Panc1 (cell line): ENCODE results near the gene LARP1. TPM values are rescaled to one million over a fixed set of nuclear protein-coding genes. Genes with fewer than 3 reads are reported as not detected.

Experiments
- ATAC-seq: fragments of 200-7000 bp; cut with Tn5 transposase; 2 replicates; pipeline ENCODE4 v1.9.1; 2020; ENCODE audit warnings: mild to moderate bottlenecking, moderate library complexity
- BruUV-seq: library from RNA; stranded (reverse); fragments of 400-500 nt; replicated peaks from 2 replicates; lab custom pipeline; 2021; lab: Mats Ljungman, UMichigan
- CTCF ChIA-PET: fragments of 300-600 bp; sonication (Branson Sonifier 250); formaldehyde crosslinking; loops from one replicate; lab custom pipeline; 2022; ENCODE audit warnings: antibody characterized with exemption; lab: Charles Lee
- POLR2A ChIA-PET: fragments of 300-600 bp; sonication (Branson Sonifier 250); formaldehyde crosslinking; loops from one replicate; lab custom pipeline; 2022; ENCODE audit warnings: antibody characterized with exemption; lab: Charles Lee
- DNase-seq: peaks from one replicate; pipeline ENCODE4 v3.0.0-alpha.2; 2010; ENCODE audit warnings: low read depth, low spot score
- H3K27ac ChIP-seq: 2 replicates; pipeline ENCODE4 v1.5.1; 2011; ENCODE audit warnings: mild to moderate bottlenecking, low read length, inconsistent platforms
- H3K27me3 ChIP-seq: fragments of 200-500 bp; sonication (Bioruptor generic); 2 replicates; pipeline ENCODE4 v1.6.0; 2014; ENCODE audit warnings: low read length, inconsistent platforms; ENCODE audit not compliant: control insufficient read depth, insufficient read depth
- H3K36me3 ChIP-seq: fragments of 200-500 bp; sonication (Bioruptor generic); 2 replicates; pipeline ENCODE4 v1.5.1; 2014; ENCODE audit warnings: inconsistent platforms, mild to moderate bottlenecking, low read length, moderate library complexity; ENCODE audit not compliant: control insufficient read depth, insufficient read depth
- H3K4me1 ChIP-seq: 2 replicates; pipeline ENCODE4 v1.5.1; 2011; ENCODE audit warnings: inconsistent platforms, mild to moderate bottlenecking, low read length, moderate library complexity; ENCODE audit not compliant: control insufficient read depth, insufficient read depth
- H3K4me3 ChIP-seq, 2 experiments: 2 replicates each; pipeline ENCODE4 v1.5.1; 2011 to 2012; ENCODE audit warnings: low read depth in 2 of 2, low read length in 2 of 2, mild to moderate bottlenecking in 2 of 2, inconsistent platforms in 1 of 2, moderate library complexity in 1 of 2
- H3K9me3 ChIP-seq: fragments of 200-500 bp; sonication (Bioruptor generic); 2 replicates; pipeline ENCODE4 v1.5.1; 2014; ENCODE audit warnings: low read depth, mild to moderate bottlenecking, inconsistent platforms, low read length, moderate library complexity; ENCODE audit not compliant: control insufficient read depth, insufficient read depth
- POLR2AphosphoS5 ChIP-seq: IDR thresholded peaks from 2 replicates; pipeline ENCODE4 v1.6.1; 2012; ENCODE audit warnings: mild to moderate bottlenecking, low read depth, low read length, moderate library complexity
- REST ChIP-seq, 2 experiments: IDR thresholded peaks; 2 replicates each; pipeline ENCODE4 v1.6.1; 2011 to 2012; ENCODE audit warnings: low read depth in 2 of 2, control low read depth in 1 of 2, low read length in 1 of 2, mild to moderate bottlenecking in 1 of 2, moderate library complexity in 1 of 2; ENCODE audit not compliant: insufficient read depth in 1 of 2
- SIN3A ChIP-seq: IDR thresholded peaks from 2 replicates; pipeline ENCODE4 v1.6.1; 2012; ENCODE audit warnings: low read depth, mild to moderate bottlenecking, low read length, moderate library complexity, borderline replicate concordance; ENCODE audit not compliant: insufficient read depth
- TCF7L2 ChIP-seq: IDR thresholded peaks from 2 replicates; pipeline ENCODE4 v1.6.1; 2011; ENCODE audit warnings: mild to moderate bottlenecking, low read depth, low read length, inconsistent platforms
- in situ Hi-C: cut with HindIII; loops from 2 replicates; pipeline ENCODE4 v1.10.0; 2016; ENCODE audit warnings: low sequenced_read_pairs, low pct_unique_long_range_greater_than_20kb
- intact Hi-C: fragments of 100-400 bp; cut with micrococcal nuclease; formaldehyde crosslinking; loops from one replicate; pipeline ENCODE4 v1.10.0; 2022; ENCODE audit not compliant: unreplicated experiment
- total RNA-seq: library from RNA; stranded (reverse); gene quantifications from one replicate; pipeline ENCODE4 v1.2.1, GENCODE V29; 2021; ENCODE audit not compliant: unreplicated experiment
- TF ChIP-seq, protein P1 (sequence below): fragments of 450-650 bp; IDR thresholded peaks from 2 replicates; pipeline ENCODE4 v1.5.1; 2017; ENCODE audit warnings: mild to moderate bottlenecking

Gene LARP1
- total RNA-seq, 1 experiment from 2014 or later, result 325 TPM

- in situ Hi-C loops, result no loop called here
- DNase-seq (no peak), ATAC-seq (no peak)
- peak overlapping the region; percentile 38 to 42 for H3K4me3 ChIP-seq
- H3K9me3 ChIP-seq, result no peaks in the 10 kb centered on the region
- POLR2A ChIA-PET, result interaction anchor here (0.6 to 0.7 kb wide), 2 partner anchors 67 to 740 kb away, joined by 4 to 13 read pairs; no protein-coding TSS in a partner anchor
- peaks cover 3% of the 10 kb centered on the region; the same call in 1 of the 2 replicates for H3K36me3 ChIP-seq
- no TSS peak for BruUV-seq
- H3K27ac ChIP-seq, result peak overlapping the region; percentile 42; the same call in 1 of the 2 replicates
- no peak for TF ChIP-seq SIN3A
- TF ChIP-seq, protein P1, sequence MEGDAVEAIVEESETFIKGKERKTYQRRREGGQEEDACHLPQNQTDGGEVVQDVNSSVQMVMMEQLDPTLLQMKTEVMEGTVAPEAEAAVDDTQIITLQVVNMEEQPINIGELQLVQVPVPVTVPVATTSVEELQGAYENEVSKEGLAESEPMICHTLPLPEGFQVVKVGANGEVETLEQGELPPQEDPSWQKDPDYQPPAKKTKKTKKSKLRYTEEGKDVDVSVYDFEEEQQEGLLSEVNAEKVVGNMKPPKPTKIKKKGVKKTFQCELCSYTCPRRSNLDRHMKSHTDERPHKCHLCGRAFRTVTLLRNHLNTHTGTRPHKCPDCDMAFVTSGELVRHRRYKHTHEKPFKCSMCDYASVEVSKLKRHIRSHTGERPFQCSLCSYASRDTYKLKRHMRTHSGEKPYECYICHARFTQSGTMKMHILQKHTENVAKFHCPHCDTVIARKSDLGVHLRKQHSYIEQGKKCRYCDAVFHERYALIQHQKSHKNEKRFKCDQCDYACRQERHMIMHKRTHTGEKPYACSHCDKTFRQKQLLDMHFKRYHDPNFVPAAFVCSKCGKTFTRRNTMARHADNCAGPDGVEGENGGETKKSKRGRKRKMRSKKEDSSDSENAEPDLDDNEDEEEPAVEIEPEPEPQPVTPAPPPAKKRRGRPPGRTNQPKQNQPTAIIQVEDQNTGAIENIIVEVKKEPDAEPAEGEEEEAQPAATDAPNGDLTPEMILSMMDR, result no peak
- TF ChIP-seq POLR2AphosphoS5, result no peak
- no peak for TF ChIP-seq TCF7L2
- no peak for TF ChIP-seq REST (IDR thresholded peaks at IDR 0.05; ENCODE audit: insufficient read depth in 1 of 2, low read depth in 2 of 2, low read length in 1 of 2)
- H3K27me3 ChIP-seq, result no peaks in the 10 kb centered on the region
- peaks cover 56% of the 10 kb centered on the region for H3K4me1 ChIP-seq
- intact Hi-C loops, result no loop called here
- CTCF ChIA-PET, result no interaction called here
These were observed 2.7 kb downstream of the LARP1 start for GRCh38 chr5:154757814-154758406.

GRCh38 chr5:154758493-154758892 is 3.3 kb downstream of the LARP1 start:
- H3K27me3 ChIP-seq, result no peaks in the 10 kb centered on the region
- POLR2A ChIA-PET, result interaction anchor here (0.6 kb wide), 1 partner anchor 66 kb away, joined by 13 read pairs; no protein-coding TSS in a partner anchor
- H3K4me3 ChIP-seq, result peak overlapping the region; percentile 38 to 42
- peaks cover 3% of the 10 kb centered on the region; the same call in 1 of the 2 replicates for H3K36me3 ChIP-seq
- no peak for DNase-seq
- no peak for ATAC-seq
- intact Hi-C loops, result no loop called here
- no peak for TF ChIP-seq SIN3A
- TF ChIP-seq, protein P1, result no peak
- TF ChIP-seq REST (IDR thresholded peaks at IDR 0.05; ENCODE audit: insufficient read depth in 1 of 2, low read depth in 2 of 2, low read length in 1 of 2), result no peak
- TF ChIP-seq POLR2AphosphoS5, result no peak
- TF ChIP-seq TCF7L2, result no peak
- H3K27ac ChIP-seq, result peak overlapping the region; percentile 21
- H3K4me1 ChIP-seq, result peaks cover 56% of the 10 kb centered on the region
- in situ Hi-C loops, result no loop called here
- BruUV-seq, result no TSS peak
- CTCF ChIA-PET, result no interaction called here
- H3K9me3 ChIP-seq, result no peaks in the 10 kb centered on the region
